NB4 (cell line): ENCODE data around the gene LY6G6F.

ENCODE experiments used
- CTCF ChIP-seq: IDR thresholded peaks from one replicate; pipeline ENCODE4 v1.5.1; 2012; ENCODE audit warnings: low read depth, low read length
- MAX ChIP-seq: IDR thresholded peaks from 2 replicates; pipeline ENCODE4 v1.6.1; 2011; ENCODE audit warnings: low read depth, low read length
- MYC ChIP-seq: IDR thresholded peaks from 2 replicates; pipeline ENCODE4 v1.6.1; 2011; ENCODE audit warnings: low read depth, low read length
- POLR2A ChIP-seq: IDR thresholded peaks from 2 replicates; pipeline ENCODE4 v1.6.1; 2011; ENCODE audit warnings: mild to moderate bottlenecking; ENCODE audit not compliant: insufficient read length; ENCODE audit errors: extremely low read depth

- TF ChIP-seq CTCF (no peak), MAX (no peak), POLR2A (no peak), MYC (no peak)
These were observed 42.8 kb downstream of the LY6G6F start for GRCh38 chr6:31749301-31750036.
